Measurements from ENCODE around the gene SSR4.
"Not testable (repeated sequence)": the region's sequence is repeated elsewhere in the genome, so short reads cannot be mapped to it uniquely, and the experiment has no call there.

Gene SSR4

DNA sequence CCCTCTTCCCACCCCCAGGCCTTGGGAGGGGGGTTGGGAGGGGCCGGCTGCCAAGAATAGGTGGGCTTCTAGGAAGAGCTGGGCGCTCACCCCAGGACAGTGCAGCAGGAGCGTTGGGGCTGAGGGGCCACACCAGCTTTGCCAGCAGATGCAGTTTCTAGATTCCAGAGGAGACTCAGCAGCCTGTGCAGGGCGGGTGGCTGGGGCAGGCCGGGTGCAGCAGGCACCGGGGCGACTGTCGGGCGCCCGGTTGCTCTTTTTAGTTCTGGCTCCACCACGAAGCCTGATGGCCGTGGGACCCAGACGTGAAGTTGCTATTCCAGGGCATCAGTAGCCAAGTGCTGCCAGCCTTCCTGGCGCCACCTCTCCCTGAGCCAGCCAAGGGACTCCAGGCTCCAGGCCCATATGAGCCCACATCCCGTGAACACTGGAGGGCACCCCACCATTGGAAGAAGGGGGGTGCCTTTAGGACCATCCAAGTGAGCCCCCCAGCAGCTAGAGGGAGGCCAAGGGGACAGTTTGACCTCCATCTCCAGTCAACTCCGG lies 5.8 kb downstream of the SSR4 start:
- in situ Hi-C loops (cut with HindIII; ENCODE audit: low pct_ligation_motif_present, low pct_unique_long_range_greater_than_20kb, low sequenced_read_pairs) = no loop called here
- DNase-seq = no peak

DNA sequence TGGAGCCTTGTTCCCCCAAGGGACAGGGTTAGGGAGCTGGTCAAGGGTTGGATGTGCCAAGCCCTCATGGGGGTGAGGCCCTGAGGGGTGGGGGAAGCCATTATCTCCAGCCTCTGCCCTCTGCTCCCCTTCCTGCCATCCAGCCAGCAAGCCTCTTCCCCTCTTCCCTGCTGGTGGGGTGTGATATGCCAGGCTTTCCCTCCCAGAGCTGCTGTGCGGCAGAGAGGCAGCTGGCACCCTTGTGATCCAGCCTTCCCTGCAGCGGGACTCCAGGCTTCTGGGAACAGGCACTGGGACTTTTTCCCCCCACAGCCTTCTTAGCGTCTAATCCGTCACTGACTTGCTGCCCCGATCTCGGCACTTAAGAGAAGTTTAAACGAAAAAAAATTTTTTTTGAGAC lies 6.3 kb downstream of the SSR4 start:
- DNase-seq = no peak
- in situ Hi-C loops (cut with HindIII; ENCODE audit: low pct_ligation_motif_present, low pct_unique_long_range_greater_than_20kb, low sequenced_read_pairs) = no loop called here

DNA sequence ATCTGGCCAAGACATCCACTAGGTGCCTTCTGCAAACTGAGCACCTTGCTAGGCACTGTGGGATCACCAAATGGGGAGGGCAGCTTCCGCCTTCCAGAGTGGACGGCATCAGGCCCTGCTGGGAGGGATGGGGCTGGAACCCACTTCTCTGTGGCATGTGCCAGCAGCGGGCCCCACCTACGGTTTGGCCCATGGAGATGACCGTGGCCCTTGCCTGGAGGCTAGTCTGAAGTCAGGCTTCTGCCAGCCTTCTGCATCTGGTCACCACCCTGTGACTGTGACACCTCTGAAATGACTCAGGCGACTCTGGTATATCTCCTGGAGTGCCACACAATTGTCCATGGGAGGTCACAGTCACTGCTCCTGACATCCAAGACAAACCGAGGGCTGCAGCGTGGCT lies 7.2 kb downstream of the SSR4 start:
- in situ Hi-C loops (cut with HindIII; ENCODE audit: low pct_ligation_motif_present, low pct_unique_long_range_greater_than_20kb, low sequenced_read_pairs) = no loop called here
- no peak for DNase-seq

DNA sequence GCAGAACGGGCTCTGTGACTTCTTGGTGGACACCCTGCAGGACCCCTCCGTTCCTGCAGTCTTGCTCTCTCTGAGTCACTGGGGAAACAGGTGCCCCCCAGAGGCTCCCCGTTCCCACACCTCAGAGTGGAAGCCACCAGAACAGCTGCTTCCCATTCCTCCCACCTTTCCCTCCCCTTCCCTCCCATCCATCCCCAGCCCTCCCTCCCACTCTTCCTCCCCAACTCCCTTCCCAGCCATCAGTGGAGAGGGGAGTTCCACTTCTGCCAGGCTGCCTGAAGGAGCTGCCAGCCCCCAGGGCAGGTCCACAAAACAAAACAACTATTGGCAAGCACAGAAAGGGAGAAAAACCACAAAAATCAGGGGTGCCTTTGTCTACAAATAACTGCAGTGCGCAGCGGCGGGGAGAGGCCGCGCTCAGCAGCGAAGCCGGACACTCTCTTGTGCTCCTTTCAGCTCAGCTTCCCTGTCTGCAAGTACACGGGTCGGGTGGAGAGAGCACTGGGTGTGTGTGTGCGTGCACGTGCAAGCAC lies 8.1 kb downstream of the SSR4 start:
- in situ Hi-C loops (cut with HindIII; ENCODE audit: low pct_ligation_motif_present, low pct_unique_long_range_greater_than_20kb, low sequenced_read_pairs) = no loop called here

GRCh38 chrX:153803211-153804099 lies 9.0 kb downstream of the SSR4 start:
- in situ Hi-C loops (cut with HindIII; ENCODE audit: low pct_ligation_motif_present, low pct_unique_long_range_greater_than_20kb, low sequenced_read_pairs) = no loop called here
- no peak for DNase-seq

More for the DNA sequence above, 8.1 kb downstream of the SSR4 start:
- no peak for DNase-seq

DNA sequence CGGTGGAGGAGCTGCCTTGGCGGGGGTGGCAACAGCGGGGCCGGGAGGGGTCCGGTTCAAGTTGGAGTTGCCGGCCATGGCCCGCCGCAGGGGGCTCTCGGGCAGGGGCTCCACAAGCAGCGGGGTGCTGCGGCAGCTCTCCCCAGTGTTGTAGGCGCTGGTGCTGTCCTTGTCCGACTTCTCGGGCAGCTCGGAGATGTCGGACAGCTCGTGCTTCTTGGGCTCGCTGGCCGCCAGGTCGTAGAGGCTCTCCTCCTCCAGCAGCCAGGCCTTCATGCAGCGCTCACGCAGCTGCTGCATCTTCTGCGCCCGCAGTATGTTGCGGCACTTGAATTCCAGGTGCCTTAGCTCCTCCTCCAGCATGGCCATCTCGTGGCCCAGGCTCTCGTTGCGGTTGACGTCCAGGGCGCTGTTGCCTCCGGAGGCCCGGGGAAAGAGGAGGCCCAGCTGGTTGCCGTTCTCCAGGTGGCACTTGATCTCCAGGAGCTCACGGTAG lies 9.7 kb downstream of the SSR4 start:
- no peak for DNase-seq
- in situ Hi-C loops (cut with HindIII; ENCODE audit: low pct_ligation_motif_present, low pct_unique_long_range_greater_than_20kb, low sequenced_read_pairs) = no loop called here

- DNase-seq = no peak
- in situ Hi-C loops (cut with HindIII; ENCODE audit: low pct_ligation_motif_present, low pct_unique_long_range_greater_than_20kb, low sequenced_read_pairs) = no loop called here
These were observed 10.2 kb downstream of the SSR4 start for GRCh38 chrX:153804621-153805020.

- in situ Hi-C loops (cut with HindIII; ENCODE audit: low pct_ligation_motif_present, low pct_unique_long_range_greater_than_20kb, low sequenced_read_pairs) = no loop called here
- DNase-seq = no peak
These were observed 11.0 kb downstream of the SSR4 start for GRCh38 chrX:153805436-153805835.

DNA sequence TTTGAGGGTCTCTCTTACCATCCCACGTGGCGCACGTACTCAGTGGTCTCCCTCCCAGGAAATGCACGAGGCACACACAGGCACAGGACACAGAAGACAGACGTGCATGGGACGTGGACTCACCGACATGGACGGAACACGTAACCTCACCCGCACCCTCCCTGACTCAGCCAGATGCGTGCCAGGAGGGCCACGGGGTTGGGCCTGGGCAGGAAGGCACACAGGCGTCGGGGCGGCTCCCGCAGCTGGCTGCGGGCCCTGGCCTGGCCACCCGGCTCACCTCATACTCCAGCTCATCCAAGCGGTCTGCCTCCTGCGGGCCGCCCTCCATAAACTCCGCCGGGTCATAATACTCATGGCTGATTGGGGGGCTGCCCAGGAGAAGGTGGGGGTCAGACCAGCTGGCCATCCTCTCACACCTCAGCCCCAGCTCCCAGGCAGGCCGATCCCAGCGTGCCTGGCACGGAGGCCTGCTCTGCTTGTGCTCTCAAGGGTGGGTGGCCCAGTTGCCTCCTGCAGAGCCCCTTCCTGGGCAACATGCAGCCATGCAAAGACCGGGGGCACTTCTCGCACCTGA lies 12.6 kb downstream of the SSR4 start:
- in situ Hi-C loops (cut with HindIII; ENCODE audit: low pct_ligation_motif_present, low pct_unique_long_range_greater_than_20kb, low sequenced_read_pairs) = no loop called here
- no peak for DNase-seq

- in situ Hi-C loops (cut with HindIII; ENCODE audit: low pct_ligation_motif_present, low pct_unique_long_range_greater_than_20kb, low sequenced_read_pairs) = no loop called here
- no peak for DNase-seq
These were observed 13.5 kb downstream of the SSR4 start for GRCh38 chrX:153807976-153808375.

DNA sequence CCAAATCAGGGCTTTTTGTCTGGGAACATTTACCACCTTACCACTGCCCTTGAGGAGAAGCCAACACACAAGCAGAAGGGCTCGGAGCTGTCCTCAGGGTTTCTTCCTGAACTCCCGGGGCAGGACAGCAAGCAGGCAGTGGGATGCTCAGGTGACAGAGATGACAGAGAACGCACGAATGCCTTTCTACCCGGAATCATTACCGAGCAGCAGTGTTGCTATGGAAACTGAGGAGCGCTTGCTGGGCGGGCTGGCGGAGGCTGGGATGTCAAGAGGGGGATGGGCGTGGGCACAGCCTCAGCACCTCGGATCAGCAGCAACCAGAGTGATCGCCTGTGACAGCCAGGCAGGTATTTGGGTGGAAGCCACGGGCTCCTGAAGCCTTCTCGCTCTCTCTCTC lies 17.8 kb downstream of the SSR4 start:
- in situ Hi-C loops (cut with HindIII; ENCODE audit: low pct_ligation_motif_present, low pct_unique_long_range_greater_than_20kb, low sequenced_read_pairs) = no loop called here

GRCh38 chrX:153813161-153813560 lies 18.7 kb downstream of the SSR4 start:
- no peak for DNase-seq
- in situ Hi-C loops (cut with HindIII; ENCODE audit: low pct_ligation_motif_present, low pct_unique_long_range_greater_than_20kb, low sequenced_read_pairs) = no loop called here

More for the DNA sequence above, 17.8 kb downstream of the SSR4 start:
- no peak for DNase-seq

DNA sequence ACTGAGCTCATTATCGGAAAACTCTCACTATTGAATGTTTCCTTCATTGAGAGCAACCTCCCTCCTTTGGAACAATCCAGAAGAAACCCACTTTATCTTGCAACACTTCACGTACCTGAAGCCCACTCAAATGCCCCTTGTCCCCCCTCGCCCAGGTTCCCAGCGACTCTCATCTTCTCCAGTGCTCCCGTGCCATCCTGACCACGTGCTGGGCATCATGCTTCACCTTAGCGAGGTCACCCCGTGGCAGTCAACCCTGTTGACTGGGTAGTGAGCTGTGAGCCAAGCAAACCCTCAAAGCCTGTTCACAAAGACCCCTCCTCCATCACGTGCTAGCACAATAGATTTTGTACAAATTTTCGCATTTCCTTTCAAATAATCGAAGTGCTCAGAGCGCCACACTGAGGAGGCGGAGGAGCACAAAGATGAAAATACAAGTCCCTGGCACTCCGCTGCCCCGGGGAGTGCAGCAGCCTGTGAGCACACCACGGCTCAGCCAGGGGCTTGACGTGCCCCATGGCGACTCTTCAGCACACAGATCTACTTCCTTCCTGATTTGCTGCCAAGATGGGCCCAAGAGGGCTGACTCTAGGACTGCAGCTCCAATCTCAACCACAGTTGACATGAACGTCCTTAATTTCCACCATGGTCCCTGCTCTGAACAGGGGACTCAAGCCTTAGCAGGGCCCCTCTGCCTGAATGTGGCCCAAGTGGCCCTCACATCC lies 20.3 kb downstream of the SSR4 start:
- no peak for DNase-seq

DNA sequence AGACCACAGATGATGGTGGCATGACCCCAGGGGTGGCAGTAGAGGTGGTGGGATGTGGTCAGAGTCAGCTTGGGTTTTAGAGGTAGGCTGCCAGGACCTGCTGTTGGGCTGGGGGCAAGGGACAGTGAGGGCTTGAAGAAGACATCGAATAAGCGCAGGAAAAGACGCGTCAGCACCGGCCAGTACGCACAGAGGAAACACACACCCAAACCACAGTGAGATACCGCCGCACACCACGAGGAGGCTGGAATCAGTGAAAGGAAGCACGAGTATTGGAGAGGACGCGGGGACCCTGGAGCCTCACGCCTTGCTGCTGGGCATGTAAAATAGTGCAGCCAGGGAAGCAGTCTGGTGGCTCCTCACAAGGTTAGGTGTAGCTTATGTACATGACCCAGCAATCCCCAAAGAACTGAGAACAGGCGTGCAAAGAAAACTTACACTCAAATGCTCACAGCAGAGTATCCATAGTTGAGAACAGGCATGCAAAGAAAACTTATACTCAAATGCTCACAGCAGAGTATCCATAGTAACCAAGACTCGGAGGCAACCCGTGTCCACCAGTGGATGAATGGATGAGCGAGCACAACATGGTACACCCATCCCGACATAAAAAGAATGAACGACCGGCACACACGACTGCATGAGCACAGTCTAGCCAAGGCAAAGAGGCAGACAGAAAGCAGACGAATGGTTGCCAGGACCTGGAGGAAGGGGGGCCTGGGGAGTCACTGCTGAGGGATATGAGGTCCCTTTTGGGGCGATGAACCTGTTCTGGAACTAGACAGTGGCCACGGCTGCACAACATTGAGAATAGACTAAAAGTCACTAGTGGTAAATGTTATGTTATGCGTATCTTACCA lies 22.6 kb downstream of the SSR4 start:
- DNase-seq = no peak
- in situ Hi-C loops (cut with HindIII; ENCODE audit: low pct_ligation_motif_present, low pct_unique_long_range_greater_than_20kb, low sequenced_read_pairs) = no loop called here

More for the DNA sequence above, 20.3 kb downstream of the SSR4 start:
- in situ Hi-C loops (cut with HindIII; ENCODE audit: low pct_ligation_motif_present, low pct_unique_long_range_greater_than_20kb, low sequenced_read_pairs) = no loop called here

- in situ Hi-C loops (cut with HindIII; ENCODE audit: low pct_ligation_motif_present, low pct_unique_long_range_greater_than_20kb, low sequenced_read_pairs); DNase-seq: not testable (repeated sequence)
These were observed 23.6 kb downstream of the SSR4 start for GRCh38 chrX:153818064-153818463.

- in situ Hi-C loops (cut with HindIII; ENCODE audit: low pct_ligation_motif_present, low pct_unique_long_range_greater_than_20kb, low sequenced_read_pairs) = no loop called here
- peak; percentile 2 for DNase-seq
These were observed 24.3 kb downstream of the SSR4 start for GRCh38 chrX:153818571-153819383.

DNA sequence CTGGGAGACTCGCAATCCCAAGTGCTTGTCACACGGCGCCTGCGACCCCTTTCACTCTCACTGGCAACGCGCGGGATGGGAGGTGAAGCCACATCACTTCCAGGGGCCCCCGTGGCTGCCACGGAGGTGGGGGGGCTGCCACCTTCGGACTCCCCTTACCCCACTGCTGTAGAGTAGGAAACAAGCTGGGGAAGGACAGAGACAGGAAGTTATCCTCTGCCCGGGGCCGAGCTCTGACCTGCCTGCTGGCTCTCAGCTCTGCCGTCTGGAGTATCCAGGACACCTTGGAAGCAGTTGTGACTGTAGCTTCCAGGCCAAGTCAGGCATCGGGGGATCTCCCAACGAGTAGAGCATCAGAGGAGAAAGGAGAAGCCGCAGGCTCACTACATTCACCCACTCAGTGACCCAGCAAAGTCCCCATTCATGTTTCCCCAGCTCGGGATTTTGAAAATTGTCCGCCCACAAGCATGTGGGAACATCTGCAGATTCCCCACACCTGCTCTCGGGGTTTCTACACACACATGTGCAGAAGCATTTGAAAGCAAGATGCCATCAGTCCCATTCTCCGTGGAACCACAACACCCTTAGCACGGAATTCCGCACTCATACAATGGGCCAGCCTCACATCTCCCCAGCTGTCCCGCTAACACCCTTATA lies 25.0 kb downstream of the SSR4 start:
- in situ Hi-C loops (cut with HindIII; ENCODE audit: low pct_ligation_motif_present, low pct_unique_long_range_greater_than_20kb, low sequenced_read_pairs) = no loop called here
- no peak for DNase-seq
